DND-41 (cell line): ENCODE results near the gene C11orf16.
"Not testable (repeated sequence)": the region's sequence is repeated elsewhere in the genome, so short reads cannot be mapped to it uniquely, and the experiment has no call there.

Experiments used
- EZH2 ChIP-seq: IDR thresholded peaks from 3 replicates; pipeline ENCODE4 v1.6.1; 2012; ENCODE audit warnings: borderline replicate concordance, low read depth, mild to moderate bottlenecking, moderate library complexity, low read length, inconsistent platforms; ENCODE audit not compliant: severe bottlenecking
- TF ChIP-seq, protein P1 (sequence below): IDR thresholded peaks from 2 replicates; pipeline ENCODE4 v1.5.1; 2012; ENCODE audit warnings: borderline replicate concordance, low read length, moderate library complexity, mild to moderate bottlenecking; ENCODE audit not compliant: poor library complexity, severe bottlenecking; ENCODE audit errors: extremely low read depth

- TF ChIP-seq, protein P1, sequence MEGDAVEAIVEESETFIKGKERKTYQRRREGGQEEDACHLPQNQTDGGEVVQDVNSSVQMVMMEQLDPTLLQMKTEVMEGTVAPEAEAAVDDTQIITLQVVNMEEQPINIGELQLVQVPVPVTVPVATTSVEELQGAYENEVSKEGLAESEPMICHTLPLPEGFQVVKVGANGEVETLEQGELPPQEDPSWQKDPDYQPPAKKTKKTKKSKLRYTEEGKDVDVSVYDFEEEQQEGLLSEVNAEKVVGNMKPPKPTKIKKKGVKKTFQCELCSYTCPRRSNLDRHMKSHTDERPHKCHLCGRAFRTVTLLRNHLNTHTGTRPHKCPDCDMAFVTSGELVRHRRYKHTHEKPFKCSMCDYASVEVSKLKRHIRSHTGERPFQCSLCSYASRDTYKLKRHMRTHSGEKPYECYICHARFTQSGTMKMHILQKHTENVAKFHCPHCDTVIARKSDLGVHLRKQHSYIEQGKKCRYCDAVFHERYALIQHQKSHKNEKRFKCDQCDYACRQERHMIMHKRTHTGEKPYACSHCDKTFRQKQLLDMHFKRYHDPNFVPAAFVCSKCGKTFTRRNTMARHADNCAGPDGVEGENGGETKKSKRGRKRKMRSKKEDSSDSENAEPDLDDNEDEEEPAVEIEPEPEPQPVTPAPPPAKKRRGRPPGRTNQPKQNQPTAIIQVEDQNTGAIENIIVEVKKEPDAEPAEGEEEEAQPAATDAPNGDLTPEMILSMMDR: not testable (repeated sequence)
- not testable (repeated sequence) for TF ChIP-seq EZH2
Measured at GRCh38 chr11:8881585-8881984, 51.2 kb downstream of the C11orf16 start.
